HepG2 (cell line): ENCODE results near the gene ARID5B.

ENCODE experiments used
- CTCF ChIP-seq: sonication (generic); formaldehyde crosslinking; IDR thresholded peaks from 2 replicates; pipeline ENCODE4 v1.5.0; 2020; ENCODE audit warnings: mild to moderate bottlenecking, missing genetic modification reagents, moderate library complexity
- ESRRA ChIP-seq: sonication (generic); formaldehyde crosslinking; IDR thresholded peaks from 2 replicates; pipeline ENCODE4 v1.5.1; 2020; ENCODE audit warnings: mild to moderate bottlenecking, low read depth, missing genetic modification reagents
- JUND ChIP-seq: sonication (generic); formaldehyde crosslinking; IDR thresholded peaks from 2 replicates; pipeline ENCODE4 v1.8.0; 2022; ENCODE audit warnings: mild to moderate bottlenecking, missing genetic modification reagents
- LCORL ChIP-seq, 2 experiments: fragments of 450-650 bp in 1 of 2; sonication (generic) in 1 of 2; formaldehyde crosslinking in 1 of 2; IDR thresholded peaks; 2 replicates each; pipeline versions ENCODE4 v1.5.0 to v1.6.1; 2017 to 2020; ENCODE audit warnings: antibody characterized with exemption in 1 of 2, missing genetic modification reagents in 1 of 2
- RELA ChIP-seq: sonication (generic); formaldehyde crosslinking; IDR thresholded peaks from 2 replicates; pipeline ENCODE4 v1.4.0; 2020; ENCODE audit warnings: missing genetic modification reagents
- ZNF274 ChIP-seq: sonication (generic); formaldehyde crosslinking; IDR thresholded peaks from 2 replicates; pipeline ENCODE4 v1.5.1; 2020; ENCODE audit warnings: mild to moderate bottlenecking, missing genetic modification reagents
- TF ChIP-seq, protein P1 (sequence below): sonication (generic); formaldehyde crosslinking; IDR thresholded peaks from 2 replicates; pipeline ENCODE4 v1.8.1; 2023; ENCODE audit warnings: mild to moderate bottlenecking, moderate library complexity, missing genetic modification reagents

GRCh38 chr10:62093863-62094291, 192.4 kb downstream of the ARID5B start:
- TF ChIP-seq CTCF (CRISPR knock-in tag) (no peak), ZNF274 (CRISPR knock-in tag) (no peak), JUND (CRISPR knock-in tag) (no peak), RELA (CRISPR knock-in tag) (no peak), ESRRA (CRISPR knock-in tag) (no peak), LCORL (IDR thresholded peaks at IDR 0.05) (peak; percentile 85), LCORL (CRISPR knock-in tag; IDR thresholded peaks at IDR 0.05) (peak; percentile 68; the same call in 1 of the 2 replicates)
- TF ChIP-seq, protein P1, sequence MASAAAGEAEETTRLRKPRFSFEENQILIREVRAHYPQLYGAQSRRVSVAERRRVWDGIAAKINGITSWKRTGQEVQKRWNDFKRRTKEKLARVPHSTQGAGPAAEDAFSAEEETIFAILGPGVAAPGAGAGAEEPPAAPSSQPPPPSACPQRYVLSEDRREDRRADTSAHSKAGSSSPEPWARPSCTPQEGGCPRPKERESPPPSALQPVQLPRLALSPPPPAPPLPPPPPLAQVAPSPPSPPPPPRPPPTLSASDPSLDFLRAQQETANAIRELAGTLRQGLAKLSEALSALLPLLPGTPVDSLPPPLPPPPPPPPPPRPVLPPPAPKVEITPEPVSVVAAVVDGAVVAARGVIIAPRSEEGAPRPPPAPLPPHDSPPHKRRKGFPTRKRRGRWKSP (CRISPR knock-in tag), result no peak
